T-helper 22 cell (primary cell): ENCODE data around the gene DNAH6.
A peak's percentile ranks its signal among the peaks of the same experiment; 100 is the strongest.
"Not testable (repeated sequence)": the region's sequence is repeated elsewhere in the genome, so short reads cannot be mapped to it uniquely, and the experiment has no call there.

Experiments used
- DNase-seq: peaks from one replicate; pipeline ENCODE4 v3.0.0-alpha.2; 2020; ENCODE audit warnings: low read depth

DNAH6 gene

GRCh38 chr2:84497285-84497684, 19.0 kb upstream of the DNAH6 start:
- DNase-seq = no peak

- DNase-seq = no peak
Measured at GRCh38 chr2:84498150-84498799, 18.0 kb upstream of the DNAH6 start.

GRCh38 chr2:84511024-84511423, 5.3 kb upstream of the DNAH6 start:
- DNase-seq = peak; percentile 24

GRCh38 chr2:84515788-84516187, 510 bp upstream of the DNAH6 start:
- DNase-seq = no peak

GRCh38 chr2:84519332-84519957, 3.1 kb downstream of the DNAH6 start:
- no peak for DNase-seq

- no peak for DNase-seq
Measured at GRCh38 chr2:84526562-84526961, 10.3 kb downstream of the DNAH6 start.

- DNase-seq = no peak
Measured at GRCh38 chr2:84527137-84528129, 11.1 kb downstream of the DNAH6 start.

- DNase-seq = no peak
Measured at GRCh38 chr2:84532291-84532690, 16.0 kb downstream of the DNAH6 start.

- DNase-seq = no peak
Measured at GRCh38 chr2:84534225-84534624, 17.9 kb downstream of the DNAH6 start.

- no peak for DNase-seq
Measured at GRCh38 chr2:84537251-84537650, 21.0 kb downstream of the DNAH6 start.

- no peak for DNase-seq
Measured at GRCh38 chr2:84539729-84540128, 23.4 kb downstream of the DNAH6 start.

- no peak for DNase-seq
Measured at GRCh38 chr2:84545005-84545404, 28.7 kb downstream of the DNAH6 start.

GRCh38 chr2:84546551-84546950, 30.3 kb downstream of the DNAH6 start:
- DNase-seq = no peak

- no peak for DNase-seq
Measured at GRCh38 chr2:84548303-84548702, 32.0 kb downstream of the DNAH6 start.

- no peak for DNase-seq
Measured at GRCh38 chr2:84550916-84551315, 34.6 kb downstream of the DNAH6 start.

- not testable (repeated sequence) for DNase-seq
Measured at GRCh38 chr2:84551526-84551925, 35.2 kb downstream of the DNAH6 start.

- DNase-seq = no peak
Measured at GRCh38 chr2:84556190-84556589, 39.9 kb downstream of the DNAH6 start.

- no peak for DNase-seq
Measured at GRCh38 chr2:84559838-84560237, 43.5 kb downstream of the DNAH6 start.

GRCh38 chr2:84579661-84580060, 63.4 kb downstream of the DNAH6 start:
- no peak for DNase-seq

GRCh38 chr2:84603911-84604310, 87.6 kb downstream of the DNAH6 start:
- DNase-seq = no peak

- no peak for DNase-seq
Measured at GRCh38 chr2:84613082-84613481, 96.8 kb downstream of the DNAH6 start.

GRCh38 chr2:84619794-84620371, 103.6 kb downstream of the DNAH6 start:
- no peak for DNase-seq
